ENCODE measurements around the gene SUPT3H. TPM values are rescaled to one million over a fixed set of nuclear protein-coding genes. Genes with fewer than 3 reads are reported as not detected.

SUPT3H gene
- total and polyA plus RNA-seq, 2 donors from 2014 or later: 10.1 to 12.5 TPM

- Histone ChIP-seq H3K36me3 (ENCODE audit: control insufficient read depth in 2 of 3, insufficient read depth in 3 of 3, low read length in 3 of 3) (no peaks in the 10 kb centered on the region), H3K4me3 (ENCODE audit: low read length in 3 of 3) (no peak overlapping the region), H3K4me1 (ENCODE audit: control insufficient read depth in 2 of 3, insufficient read depth in 2 of 3, low read depth in 1 of 3, low read length in 3 of 3) (peaks cover 0 to 4% (median 0%) of the 10 kb centered on the region in 3 donors), H3K27ac (ENCODE audit: low read depth in 2 of 2, low read length in 2 of 2) (no peak overlapping the region), H3K9me3 (ENCODE audit: control insufficient read depth in 2 of 3, insufficient read depth in 1 of 3, low read length in 3 of 3) (no peaks in the 10 kb centered on the region), H3K27me3 (ENCODE audit: control insufficient read depth, insufficient read depth, low read length) (no peaks in the 10 kb centered on the region), H3K9ac (ENCODE audit: low read length in 3 of 3) (no peak overlapping the region)
- no peak for DNase-seq
- no peak for FAIRE-seq
- no peak for TF ChIP-seq CTCF (IDR thresholded peaks at IDR 0.05; ENCODE audit: borderline replicate concordance, extremely low read depth, insufficient read depth)
- intact Hi-C loops (cut with DNase I): no loop called here
These were observed 571.1 kb downstream of the SUPT3H start for GRCh38 chr6:44806656-44807055.

- Histone ChIP-seq H3K9ac (ENCODE audit: low read length in 3 of 3) (no peak overlapping the region), H3K4me3 (ENCODE audit: low read length in 3 of 3) (no peak overlapping the region), H3K4me1 (ENCODE audit: control insufficient read depth in 2 of 3, insufficient read depth in 2 of 3, low read depth in 1 of 3, low read length in 3 of 3) (peaks cover 0 to 11% (median 4%) of the 10 kb centered on the region in 3 donors), H3K27me3 (ENCODE audit: control insufficient read depth, insufficient read depth, low read length) (no peaks in the 10 kb centered on the region), H3K36me3 (ENCODE audit: control insufficient read depth in 2 of 3, insufficient read depth in 3 of 3, low read length in 3 of 3) (no peaks in the 10 kb centered on the region), H3K9me3 (ENCODE audit: control insufficient read depth in 2 of 3, insufficient read depth in 1 of 3, low read length in 3 of 3) (no peaks in the 10 kb centered on the region), H3K27ac (ENCODE audit: low read depth in 2 of 2, low read length in 2 of 2) (no peak overlapping the region)
- no peak for DNase-seq
- no peak for TF ChIP-seq CTCF (IDR thresholded peaks at IDR 0.05; ENCODE audit: borderline replicate concordance, extremely low read depth, insufficient read depth)
- FAIRE-seq: no peak
- intact Hi-C loops (cut with DNase I): no loop called here
These were observed 572.4 kb downstream of the SUPT3H start for GRCh38 chr6:44805238-44805846.

- H3K27ac ChIP-seq (ENCODE audit: low read depth in 2 of 2, low read length in 2 of 2): no peak overlapping the region
- H3K4me1 ChIP-seq (ENCODE audit: control insufficient read depth in 2 of 3, insufficient read depth in 2 of 3, low read depth in 1 of 3, low read length in 3 of 3): peaks cover 2 to 15% (median 7%) of the 10 kb centered on the region in 3 donors
- no peak overlapping the region for H3K4me3 ChIP-seq (ENCODE audit: low read length in 3 of 3)
- H3K36me3 ChIP-seq (ENCODE audit: control insufficient read depth in 2 of 3, insufficient read depth in 3 of 3, low read length in 3 of 3): no peaks in the 10 kb centered on the region
- DNase-seq (no peak), FAIRE-seq (no peak)
- intact Hi-C loops (cut with DNase I): no loop called here
- no peak overlapping the region for H3K9ac ChIP-seq (ENCODE audit: low read length in 3 of 3)
- no peaks in the 10 kb centered on the region for H3K27me3 ChIP-seq (ENCODE audit: control insufficient read depth, insufficient read depth, low read length)
- TF ChIP-seq CTCF (IDR thresholded peaks at IDR 0.05; ENCODE audit: borderline replicate concordance, extremely low read depth, insufficient read depth): no peak
- no peaks in the 10 kb centered on the region for H3K9me3 ChIP-seq (ENCODE audit: control insufficient read depth in 2 of 3, insufficient read depth in 1 of 3, low read length in 3 of 3)
These were observed 573.1 kb downstream of the SUPT3H start for GRCh38 chr6:44804546-44805159.
